Memory B cell (primary cell): Measurements from ENCODE around the gene MARCKSL1.
A peak's percentile ranks its signal among the peaks of the same experiment; 100 is the strongest.
"Not testable (repeated sequence)": the region's sequence is repeated elsewhere in the genome, so short reads cannot be mapped to it uniquely, and the experiment has no call there.

Experiments
- ATAC-seq: fragments of 150-1000 bp; cut with Tn5 transposase; 2 replicates; pipeline ENCODE4 v1.10.0; 2021; ENCODE audit warnings: low read depth, mild to moderate bottlenecking, moderate library complexity
- DNase-seq, 2 donors: peaks; one replicate each; pipeline ENCODE4 v3.0.0; 2022; ENCODE audit warnings: low spot score in 2 of 2
- H3K27ac Mint-ChIP-seq: one replicate; pipeline ENCODE4 v1.8.0; 2022; ENCODE audit warnings: mild to moderate bottlenecking, moderate library complexity, mixed read lengths
- H3K27me3 Mint-ChIP-seq: one replicate; pipeline ENCODE4 v1.8.0; 2022; ENCODE audit warnings: mixed read lengths
- H3K36me3 Mint-ChIP-seq: one replicate; pipeline ENCODE4 v1.8.0; 2022; ENCODE audit warnings: mild to moderate bottlenecking, mixed read lengths
- H3K4me1 Mint-ChIP-seq: one replicate; pipeline ENCODE4 v1.8.0; 2022; ENCODE audit warnings: mixed read lengths
- H3K4me3 Mint-ChIP-seq: one replicate; pipeline ENCODE4 v1.8.0; 2022; ENCODE audit warnings: mild to moderate bottlenecking, moderate library complexity, mixed read lengths
- H3K9me3 Mint-ChIP-seq: one replicate; pipeline ENCODE4 v1.8.0; 2022; ENCODE audit warnings: mixed read lengths

The MARCKSL1 gene

DNA sequence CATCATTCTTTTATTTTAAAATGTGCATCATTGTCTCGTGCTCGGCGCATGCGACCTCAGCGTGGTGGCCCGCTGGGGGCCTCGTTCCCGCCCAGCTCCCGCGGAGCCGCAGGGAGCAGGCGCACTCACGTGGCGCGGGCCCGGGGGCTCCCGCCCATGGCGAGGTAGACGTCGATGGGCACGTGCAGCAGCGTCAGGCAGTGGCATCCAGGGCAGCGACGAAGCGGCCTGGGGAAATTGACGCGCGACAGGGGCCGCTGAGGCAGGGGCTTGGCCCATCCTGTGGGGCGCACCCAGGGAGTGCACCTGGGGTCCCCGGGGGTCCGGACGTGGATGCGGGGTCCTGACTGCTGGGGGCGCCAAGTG is 25.3 kb upstream of the MARCKSL1 start:
- Mint-ChIP-seq H3K9me3 (no peaks in the 10 kb centered on the region), H3K36me3 (peaks cover 11% of the 10 kb centered on the region), H3K4me3 (no peak overlapping the region), H3K27ac (peak overlapping the region; percentile 75), H3K4me1 (peaks cover 17% of the 10 kb centered on the region), H3K27me3 (no peaks in the 10 kb centered on the region)
- DNase-seq (no peak), ATAC-seq (no peak)

DNA sequence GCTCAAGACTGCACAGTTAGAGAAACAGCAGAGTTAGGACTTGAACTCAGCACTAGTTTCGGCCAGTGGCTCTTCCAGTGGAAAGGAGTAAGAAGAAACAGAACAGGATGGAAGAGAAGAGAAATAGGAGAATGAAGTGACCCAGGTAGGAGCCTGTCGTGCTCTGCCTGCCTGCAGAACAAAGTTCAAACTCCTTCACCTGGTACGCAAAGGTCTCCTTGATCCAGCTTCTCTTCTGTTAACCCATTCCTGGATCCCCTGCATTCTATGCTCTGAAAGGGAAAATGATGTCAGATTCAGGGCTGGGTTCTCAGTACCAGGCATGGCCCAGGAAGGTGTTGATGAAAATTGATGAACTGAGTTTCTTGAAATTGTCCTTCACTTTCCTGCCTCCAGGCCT is 22.4 kb upstream of the MARCKSL1 start:
- H3K27ac Mint-ChIP-seq, result no peak overlapping the region
- no peak overlapping the region for H3K4me3 Mint-ChIP-seq
- no peak for ATAC-seq
- H3K27me3 Mint-ChIP-seq, result no peaks in the 10 kb centered on the region
- H3K9me3 Mint-ChIP-seq, result no peaks in the 10 kb centered on the region
- peaks cover 21% of the 10 kb centered on the region for H3K4me1 Mint-ChIP-seq
- H3K36me3 Mint-ChIP-seq, result peaks cover 5% of the 10 kb centered on the region
- DNase-seq, result no peak

DNA sequence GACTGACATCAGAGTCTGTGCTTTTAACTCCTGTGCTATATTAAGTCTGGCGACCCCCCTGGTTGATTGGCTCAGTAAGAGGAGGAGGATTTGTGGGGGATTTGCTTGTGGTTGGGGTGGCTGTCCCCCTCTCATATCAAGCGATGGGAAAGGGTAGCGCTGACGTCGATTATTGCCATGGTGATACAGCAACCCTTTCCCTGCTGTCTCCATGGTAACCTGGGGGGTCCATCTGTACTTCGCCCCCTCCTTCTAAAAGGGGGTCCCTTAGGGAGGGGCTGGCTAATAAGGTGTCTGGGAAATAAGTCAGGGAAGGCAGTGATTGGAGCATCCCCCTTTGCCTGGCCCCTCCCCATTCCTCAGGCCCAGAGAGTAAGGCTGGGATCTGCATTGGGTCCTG is 21.6 kb upstream of the MARCKSL1 start:
- ATAC-seq (no peak), DNase-seq (no peak)
- Mint-ChIP-seq H3K36me3 (peaks cover 3% of the 10 kb centered on the region), H3K27me3 (no peaks in the 10 kb centered on the region), H3K9me3 (no peaks in the 10 kb centered on the region), H3K4me3 (no peak overlapping the region), H3K27ac (no peak overlapping the region), H3K4me1 (peaks cover 21% of the 10 kb centered on the region)

DNA sequence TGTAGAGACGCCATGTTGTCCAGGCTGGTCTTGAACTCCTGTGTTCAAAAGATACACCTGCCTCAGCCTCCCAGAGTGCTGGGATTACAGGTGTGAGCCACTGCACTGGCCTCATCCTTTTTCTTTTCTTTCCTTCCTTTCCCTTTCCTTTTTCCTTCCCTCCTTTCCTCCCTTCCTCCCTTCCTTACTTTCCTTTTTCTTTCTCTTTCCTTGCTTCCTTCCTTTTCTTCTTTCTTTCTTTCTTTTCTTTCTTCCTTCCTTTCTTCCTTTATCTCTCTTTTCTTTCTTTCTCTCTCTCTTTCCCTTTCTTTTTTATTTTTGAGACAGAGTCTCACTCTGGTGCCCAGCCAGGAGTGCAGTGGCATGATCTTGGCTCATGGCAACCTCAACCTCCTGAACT is 20.4 kb upstream of the MARCKSL1 start:
- Mint-ChIP-seq H3K4me1 (peaks cover 21% of the 10 kb centered on the region), H3K36me3 (peaks cover 3% of the 10 kb centered on the region), H3K27me3 (no peaks in the 10 kb centered on the region), H3K4me3 (no peak overlapping the region), H3K27ac (no peak overlapping the region), H3K9me3 (no peaks in the 10 kb centered on the region)
- ATAC-seq, result no peak
- no peak for DNase-seq

DNA sequence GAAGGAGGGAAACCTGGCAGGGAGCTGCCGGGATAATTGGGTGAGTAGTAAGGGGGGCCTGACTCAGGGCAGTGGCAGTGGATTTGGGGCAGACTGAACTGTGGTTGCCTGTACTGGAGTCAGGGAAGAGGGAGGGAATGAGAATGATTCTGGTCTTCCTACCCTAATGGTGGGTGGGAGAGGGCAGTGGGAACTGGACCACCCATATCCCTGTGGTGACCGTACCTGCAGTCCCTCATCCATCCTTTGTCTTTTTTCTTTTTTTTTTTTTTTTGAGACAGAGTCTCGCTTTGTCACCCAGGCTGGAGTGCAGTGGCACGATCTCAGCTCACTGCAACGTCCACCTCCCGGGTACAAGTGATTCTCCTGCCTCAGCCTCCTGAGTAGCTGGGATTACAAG is 19.7 kb upstream of the MARCKSL1 start:
- not testable (repeated sequence) for DNase-seq, ATAC-seq, H3K36me3 Mint-ChIP-seq, H3K4me3 Mint-ChIP-seq, H3K9me3 Mint-ChIP-seq, H3K27me3 Mint-ChIP-seq, H3K27ac Mint-ChIP-seq
- peaks cover 18% of the 10 kb centered on the region for H3K4me1 Mint-ChIP-seq

DNA sequence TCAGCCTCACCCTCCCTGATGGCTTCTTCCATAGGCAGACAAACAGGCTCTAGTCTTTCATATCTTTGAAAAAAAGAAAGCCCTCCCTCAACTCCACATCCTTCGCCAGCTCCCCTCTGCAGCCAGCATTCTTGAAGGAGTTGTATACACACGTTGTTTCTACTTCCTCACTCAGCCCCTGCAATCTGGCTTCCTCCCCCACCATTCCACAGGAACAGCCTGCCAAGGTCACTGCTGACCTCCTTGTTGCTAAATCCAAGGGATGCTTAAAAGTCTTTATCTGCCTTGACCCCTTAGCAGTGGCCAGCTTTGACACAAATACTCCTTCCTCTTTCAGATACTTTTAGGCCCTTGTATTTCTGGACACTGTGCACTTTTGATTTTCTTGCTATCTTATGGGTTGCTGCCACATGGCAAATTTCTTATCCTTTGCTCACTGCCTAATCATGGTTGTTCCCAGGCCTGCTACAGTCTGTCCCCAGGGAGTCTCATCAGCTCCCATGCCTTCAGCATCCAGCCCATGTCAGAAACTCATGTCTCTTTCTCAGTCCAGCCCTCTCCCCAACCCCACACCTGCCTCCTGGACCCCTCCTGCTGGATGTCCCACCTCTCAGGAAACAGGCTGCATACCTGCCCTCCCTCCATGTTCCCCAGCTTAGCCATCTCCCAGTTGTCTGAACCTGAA is 18.0 kb upstream of the MARCKSL1 start:
- ATAC-seq (no peak), DNase-seq (no peak)
- Mint-ChIP-seq H3K36me3 (peaks cover 2% of the 10 kb centered on the region), H3K9me3 (no peaks in the 10 kb centered on the region), H3K4me3 (peak overlapping the region; percentile 8), H3K27ac (peak overlapping the region; percentile 3), H3K4me1 (peaks cover 9% of the 10 kb centered on the region), H3K27me3 (no peaks in the 10 kb centered on the region)

DNA sequence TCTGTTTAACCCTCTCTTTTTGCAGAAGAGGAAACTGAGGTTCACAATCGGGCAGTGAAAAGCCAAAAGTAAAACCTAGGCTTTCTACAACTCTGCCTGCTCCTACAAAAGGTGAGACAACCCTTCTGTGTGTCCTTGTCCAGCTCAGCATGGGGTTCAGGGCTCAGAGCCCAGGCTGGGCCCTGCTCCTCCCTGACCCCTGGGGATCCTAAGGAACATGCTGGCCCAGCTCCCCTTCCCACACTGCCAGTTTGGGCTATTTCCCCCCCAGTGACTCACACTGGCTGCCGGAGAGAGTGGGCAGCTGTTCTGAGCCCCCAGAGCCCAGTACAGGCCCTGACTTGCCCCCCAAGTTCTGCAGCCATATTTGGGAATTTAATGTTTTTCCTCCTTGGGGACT is 17.4 kb upstream of the MARCKSL1 start:
- H3K27me3 Mint-ChIP-seq, result no peaks in the 10 kb centered on the region
- ATAC-seq, result no peak
- H3K36me3 Mint-ChIP-seq, result peaks cover 2% of the 10 kb centered on the region
- H3K4me3 Mint-ChIP-seq, result peak overlapping the region; percentile 60
- no peak for DNase-seq
- peak overlapping the region; percentile 3 for H3K27ac Mint-ChIP-seq
- no peaks in the 10 kb centered on the region for H3K9me3 Mint-ChIP-seq
- peaks cover 9% of the 10 kb centered on the region for H3K4me1 Mint-ChIP-seq

DNA sequence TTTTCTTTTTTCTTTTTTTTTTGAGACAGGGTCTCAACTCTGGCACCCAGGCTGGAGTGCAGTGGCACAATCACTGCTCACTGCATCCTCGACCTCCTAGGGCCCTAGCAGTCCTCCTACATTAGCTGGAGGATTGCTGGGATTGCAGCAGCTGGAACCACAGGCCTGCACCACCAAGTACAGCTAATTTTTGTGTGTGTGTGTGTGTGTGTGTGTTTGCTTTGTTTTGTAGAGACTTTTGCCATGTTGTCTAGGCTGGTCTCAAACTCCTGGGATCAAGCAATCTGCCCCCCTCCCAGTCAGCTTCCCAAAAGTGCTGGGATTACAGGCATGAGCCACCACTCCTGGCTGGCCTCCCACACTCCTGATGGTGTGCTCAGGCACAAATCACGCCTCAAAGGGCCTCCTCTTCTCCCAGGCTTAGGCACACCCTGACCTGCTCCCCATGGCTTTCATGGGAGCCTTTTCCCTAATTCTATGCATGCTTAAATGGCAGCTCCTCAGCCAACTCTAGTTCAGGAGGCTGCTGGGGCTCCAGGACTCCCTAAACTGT is 16.9 kb upstream of the MARCKSL1 start:
- H3K4me3 Mint-ChIP-seq, result peak overlapping the region; percentile 60
- H3K4me1 Mint-ChIP-seq, result peaks cover 9% of the 10 kb centered on the region
- ATAC-seq, result no peak
- DNase-seq, result no peak
- peaks cover 2% of the 10 kb centered on the region for H3K36me3 Mint-ChIP-seq
- no peak overlapping the region for H3K27ac Mint-ChIP-seq
- no peaks in the 10 kb centered on the region for H3K9me3 Mint-ChIP-seq
- no peaks in the 10 kb centered on the region for H3K27me3 Mint-ChIP-seq

DNA sequence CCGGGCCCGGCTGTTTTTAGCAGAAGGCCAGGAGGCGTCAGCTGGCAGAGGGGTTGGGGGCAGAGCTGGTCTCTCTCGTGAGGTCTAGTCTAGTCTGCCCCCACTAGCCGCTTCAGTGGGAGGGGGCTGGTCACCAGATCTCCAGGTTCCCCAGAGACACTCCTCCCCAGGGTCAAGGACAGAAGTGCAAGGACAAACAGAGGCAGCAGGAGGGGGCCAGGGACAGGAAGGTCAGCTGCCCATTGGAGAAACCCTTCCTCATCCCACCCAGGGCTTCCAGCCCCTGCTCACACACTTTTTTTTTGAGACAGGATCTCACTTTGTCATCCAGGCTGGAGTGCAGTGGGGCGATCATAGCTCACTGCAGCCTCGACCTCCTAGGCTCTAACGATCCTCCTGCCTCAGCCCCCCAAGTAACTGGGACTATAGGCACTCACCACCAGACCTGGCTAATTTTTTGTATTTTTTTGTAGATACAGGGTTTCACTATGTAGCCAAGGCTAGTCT is 16.3 kb upstream of the MARCKSL1 start:
- Mint-ChIP-seq H3K36me3 (peaks cover 2% of the 10 kb centered on the region), H3K27ac (peak overlapping the region; percentile 79), H3K4me1 (peaks cover 9% of the 10 kb centered on the region), H3K9me3 (no peaks in the 10 kb centered on the region), H3K4me3 (peak overlapping the region; percentile 89), H3K27me3 (no peaks in the 10 kb centered on the region)
- no peak for DNase-seq
- ATAC-seq, result no peak

DNA sequence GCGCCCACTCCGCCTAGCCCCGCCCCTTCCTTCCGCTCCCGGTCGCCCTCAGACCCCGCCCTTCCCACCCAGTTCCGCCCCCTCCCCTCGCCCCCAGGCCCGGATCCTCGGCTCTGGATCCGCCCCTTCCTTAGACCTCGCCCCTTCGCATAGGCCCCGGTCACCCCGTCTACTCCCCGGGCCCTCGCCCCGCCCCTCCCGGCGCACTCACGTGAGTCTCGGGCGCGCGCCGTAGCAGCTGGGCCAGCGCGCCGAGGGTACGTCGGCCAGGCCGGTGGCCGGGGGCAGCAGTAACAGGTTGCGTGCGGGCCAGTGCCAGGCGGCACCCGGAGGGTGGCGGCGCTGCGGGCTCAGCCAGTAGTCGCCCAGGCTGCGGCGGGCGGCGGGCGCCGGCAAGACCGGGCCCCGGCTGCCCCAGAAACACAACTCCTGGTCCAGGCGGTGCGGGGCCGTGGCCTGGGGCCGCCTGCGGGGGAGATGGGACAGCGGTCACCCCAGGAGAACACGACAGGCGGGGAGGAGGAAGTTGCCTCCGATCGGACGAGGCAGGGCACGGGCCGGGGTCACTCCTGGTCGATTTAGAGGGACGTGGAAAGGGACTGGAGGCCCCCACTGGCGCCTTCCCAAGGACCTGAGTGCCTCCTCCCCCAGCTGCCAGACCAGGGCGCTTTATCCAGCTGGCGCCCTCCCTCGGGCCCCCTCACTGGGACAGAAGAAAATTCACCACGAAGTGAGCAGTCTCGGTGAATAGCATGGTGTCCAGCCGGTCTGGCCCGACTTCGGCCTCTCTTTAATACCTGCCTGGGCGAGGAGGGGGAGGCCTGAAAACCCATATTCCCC is 15.6 kb upstream of the MARCKSL1 start:
- H3K36me3 Mint-ChIP-seq, result peaks cover under 1% of the 10 kb centered on the region

DNA sequence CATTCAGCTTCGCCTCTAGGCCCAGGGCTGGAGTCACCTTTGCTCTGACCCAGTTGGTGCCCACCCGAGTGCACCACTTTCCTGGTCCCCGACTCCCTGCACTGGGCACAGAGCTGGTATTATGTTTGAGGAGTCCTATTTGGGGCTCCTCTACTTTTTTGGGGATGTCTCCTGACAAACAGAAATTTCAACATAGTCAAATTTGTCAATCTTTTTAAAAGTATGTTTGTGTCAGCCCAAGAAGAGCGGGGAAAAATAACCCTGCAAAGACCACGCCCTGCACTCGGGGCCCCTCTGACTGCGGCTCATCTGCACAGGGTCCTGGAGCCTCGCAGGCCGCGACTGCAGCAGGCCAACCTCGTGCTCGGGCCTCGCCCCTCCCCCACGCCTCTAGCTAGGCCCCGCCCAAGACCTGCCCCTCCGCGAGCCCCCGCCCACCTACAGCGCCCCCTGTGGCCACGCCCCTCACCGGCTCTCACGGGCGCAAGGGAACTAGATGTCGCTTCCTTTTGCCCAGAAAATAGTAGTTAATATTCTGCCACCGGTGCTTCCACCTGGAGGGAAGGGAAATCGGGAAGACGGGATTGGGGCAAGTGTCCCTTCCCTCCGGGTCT is 14.9 kb upstream of the MARCKSL1 start:
- Mint-ChIP-seq H3K4me3 (peak overlapping the region; percentile 89), H3K4me1 (peaks cover 9% of the 10 kb centered on the region), H3K27ac (peak overlapping the region; percentile 79), H3K27me3 (no peaks in the 10 kb centered on the region), H3K9me3 (no peaks in the 10 kb centered on the region), H3K36me3 (no peaks in the 10 kb centered on the region)
- DNase-seq, result peak in 1 of 2 donors; percentile 85
- ATAC-seq, result peak; percentile 70

More for the DNA sequence above, 15.6 kb upstream of the MARCKSL1 start:
- H3K4me1 Mint-ChIP-seq, result peaks cover 9% of the 10 kb centered on the region
- peak overlapping the region; percentile 79 for H3K27ac Mint-ChIP-seq
- DNase-seq (peak; percentile 87 to 90), ATAC-seq (peak; percentile 93)
- H3K9me3 Mint-ChIP-seq, result no peaks in the 10 kb centered on the region
- H3K4me3 Mint-ChIP-seq, result peak overlapping the region; percentile 89
- no peaks in the 10 kb centered on the region for H3K27me3 Mint-ChIP-seq

DNA sequence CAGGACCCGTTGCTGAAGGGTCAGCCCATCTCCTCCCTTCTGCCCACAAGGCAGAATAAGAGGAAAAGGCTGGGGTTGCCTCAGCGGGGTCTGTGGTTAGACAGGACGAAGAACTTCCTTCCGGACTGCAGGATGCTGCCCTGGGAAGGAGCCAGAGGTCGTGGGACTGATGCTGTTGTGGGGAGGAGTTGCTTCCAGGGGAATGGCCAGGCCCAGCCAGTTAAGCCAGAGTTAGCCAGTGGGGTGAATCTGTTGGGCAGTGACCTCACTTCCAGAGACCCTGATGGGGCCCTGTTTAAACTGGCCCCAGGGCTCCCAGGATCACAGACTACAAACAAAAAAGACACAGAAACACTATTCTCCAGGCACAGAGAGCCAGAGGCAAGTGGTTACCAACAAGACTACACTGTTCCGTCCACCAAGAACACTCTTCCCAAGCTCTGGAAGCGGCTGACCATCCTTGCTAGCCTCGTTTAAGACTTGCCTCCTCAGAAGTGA is 13.2 kb upstream of the MARCKSL1 start:
- ATAC-seq, result no peak
- Mint-ChIP-seq H3K27me3 (no peaks in the 10 kb centered on the region), H3K4me1 (peaks cover 8% of the 10 kb centered on the region), H3K36me3 (no peaks in the 10 kb centered on the region), H3K27ac (no peak overlapping the region), H3K4me3 (no peak overlapping the region), H3K9me3 (no peaks in the 10 kb centered on the region)
- DNase-seq, result no peak

DNA sequence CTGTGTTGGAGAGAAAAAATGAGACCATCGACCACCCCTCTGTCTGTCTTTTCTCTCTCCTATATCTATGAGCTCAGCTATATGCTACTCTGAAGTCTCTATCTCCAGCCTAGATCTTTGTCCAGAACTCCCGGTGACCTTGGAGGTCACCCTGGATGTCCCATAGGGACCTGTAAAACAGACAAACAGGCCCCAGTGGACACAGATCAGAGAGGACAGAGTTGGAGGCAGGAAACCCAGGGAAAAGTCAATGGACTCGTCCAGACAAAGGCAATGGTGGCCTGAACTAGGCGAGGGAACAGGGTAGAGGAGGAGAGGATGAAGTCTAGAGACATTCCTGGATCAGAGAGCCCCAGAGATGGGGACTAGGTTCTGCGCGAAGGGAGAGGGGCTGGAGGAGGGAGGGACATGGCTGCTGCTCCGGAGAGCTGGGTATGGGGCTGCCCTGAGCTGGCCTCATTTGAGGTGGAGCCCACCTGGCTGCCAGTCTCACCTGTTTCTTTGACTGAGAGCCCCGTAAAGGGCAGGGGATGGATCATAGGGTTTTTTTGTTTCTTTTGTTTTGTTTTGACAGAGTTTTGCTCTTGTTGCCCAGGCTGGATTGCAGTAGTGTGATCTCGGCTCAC is 10.6 kb upstream of the MARCKSL1 start:
- H3K4me1 Mint-ChIP-seq, result peaks cover 6% of the 10 kb centered on the region
- no peak for ATAC-seq
- H3K9me3 Mint-ChIP-seq, result no peaks in the 10 kb centered on the region
- no peak overlapping the region for H3K4me3 Mint-ChIP-seq
- DNase-seq, result no peak
- no peaks in the 10 kb centered on the region for H3K27me3 Mint-ChIP-seq
- H3K36me3 Mint-ChIP-seq, result no peaks in the 10 kb centered on the region
- H3K27ac Mint-ChIP-seq, result no peak overlapping the region
